GM12878 (cell line): Measurements from ENCODE around the gene SLC38A2. TPM values are rescaled to one million over a fixed set of nuclear protein-coding genes. Genes with fewer than 3 reads are reported as not detected.
A peak's percentile ranks its signal among the peaks of the same experiment; 100 is the strongest.

Experiments used
- ATAC-seq: fragments of 200-7000 bp; cut with Tn5 transposase; 3 replicates; pipeline ENCODE4 v1.9.1; 2020; ENCODE audit warnings: mild to moderate bottlenecking, moderate library complexity
- BruUV-seq: library from RNA; stranded (reverse); fragments of 400-500 nt; replicated peaks from 2 replicates; lab custom pipeline; 2021; lab: Mats Ljungman, UMichigan
- CTCF ChIA-PET: fragments of 300-600 bp; sonication (Branson Sonifier 250); formaldehyde crosslinking; extraction: SDS; loops from one replicate; lab custom pipeline; 2021; ENCODE audit warnings: inconsistent platforms; lab: Yijun Ruan, JAX
- POLR2A ChIA-PET: fragments of 350-600 bp; formaldehyde crosslinking; extraction: SDS; loops from one replicate; lab custom pipeline; 2021; ENCODE audit warnings: inconsistent platforms; lab: Charles Lee
- RAD21 ChIA-PET: fragments of 300-600 bp; sonication (Branson Sonifier 250); formaldehyde crosslinking; loops from one replicate; lab custom pipeline; 2023; ENCODE audit warnings: antibody characterized with exemption; ENCODE audit not compliant: unreplicated experiment; lab: Charles Lee
- SMC1A ChIA-PET: fragments of 300-600 bp; sonication (Branson Sonifier 250); formaldehyde crosslinking; loops from one replicate; lab custom pipeline; 2023; ENCODE audit not compliant: unreplicated experiment, uncharacterized antibody; lab: Charles Lee
- DNase-seq: peaks from one replicate; pipeline ENCODE4 v3.0.0-alpha.2; 2011; ENCODE audit warnings: low read depth, low spot score
- FAIRE-seq: peaks from 3 replicates; lab custom pipeline; 2011; peaks lifted over from hg19 to GRCh38; lab: Jason Lieb, UNC
- H2AFZ ChIP-seq: 2 replicates; pipeline ENCODE4 v1.6.0; 2011; ENCODE audit warnings: low read depth, low read length, control low read depth; ENCODE audit not compliant: control insufficient read depth
- H3K27ac ChIP-seq: 2 replicates; pipeline ENCODE4 v1.5.1; 2011; ENCODE audit warnings: control low read depth; ENCODE audit not compliant: control insufficient read depth, insufficient read depth
- H3K27me3 ChIP-seq, 2 experiments: replicated peaks in 1 of 2; 2 replicates each; pipeline versions ENCODE4 v1.6.0 to v1.6.1; 2011; ENCODE audit warnings: low read length in 1 of 2; ENCODE audit not compliant: control insufficient read depth in 2 of 2, insufficient read depth in 2 of 2
- H3K36me3 ChIP-seq, 2 experiments: 2 replicates each; pipeline ENCODE4 v1.5.1; 2011; ENCODE audit warnings: low read length in 1 of 2; ENCODE audit not compliant: control insufficient read depth in 2 of 2, insufficient read depth in 2 of 2
- H3K4me1 ChIP-seq: 2 replicates; pipeline ENCODE4 v1.6.1; 2011; ENCODE audit warnings: mild to moderate bottlenecking, low read length, moderate library complexity, mixed read lengths; ENCODE audit not compliant: control insufficient read depth, insufficient read depth
- H3K4me2 ChIP-seq: 2 replicates; pipeline ENCODE4 v1.6.0; 2011; ENCODE audit warnings: control low read depth; ENCODE audit not compliant: control insufficient read depth, insufficient read depth
- H3K4me3 ChIP-seq: fragments of 200-600 bp; sonication (generic); 2 replicates; pipeline ENCODE4 v1.5.1; 2016
- H3K79me2 ChIP-seq: 2 replicates; pipeline ENCODE4 v1.6.0; 2011; ENCODE audit warnings: low read length; ENCODE audit not compliant: control insufficient read depth, insufficient read depth
- H3K9ac ChIP-seq: 2 replicates; pipeline ENCODE4 v1.8.0; 2011; ENCODE audit warnings: low read length, control low read depth, mixed read lengths; ENCODE audit not compliant: control insufficient read depth, insufficient read depth
- H3K9me3 ChIP-seq: replicated peaks from 3 replicates; pipeline ENCODE4 v1.5.1; 2011; ENCODE audit warnings: mild to moderate bottlenecking, low read length; ENCODE audit not compliant: control insufficient read depth, insufficient read depth
- H4K20me1 ChIP-seq: 2 replicates; pipeline ENCODE4 v1.6.0; 2011; ENCODE audit not compliant: control insufficient read depth, insufficient read depth
- ATF7 ChIP-seq: fragments of 450-650 bp; IDR thresholded peaks from 2 replicates; pipeline ENCODE4 v1.6.1; 2016; ENCODE audit warnings: low read depth, mild to moderate bottlenecking
- BACH1 ChIP-seq: fragments of 450-650 bp; IDR thresholded peaks from 2 replicates; pipeline ENCODE4 v1.6.1; 2017; ENCODE audit warnings: mild to moderate bottlenecking, borderline replicate concordance
- CTCF ChIP-seq, 3 experiments: IDR thresholded peaks in 2 of 3; conservative IDR thresholded peaks in 1 of 3; 2 replicates each; pipeline ENCODE4 v1.5.1; 2011; ENCODE audit warnings: low read depth in 3 of 3, low read length in 3 of 3, mild to moderate bottlenecking in 3 of 3, control low read depth in 2 of 3, moderate library complexity in 2 of 3, inconsistent platforms in 1 of 3, mixed read lengths in 1 of 3; ENCODE audit not compliant: control insufficient read depth in 2 of 3, insufficient read depth in 1 of 3; ENCODE audit errors: extremely low read depth in 1 of 3
- SMC3 ChIP-seq: IDR thresholded peaks from 2 replicates; pipeline ENCODE4 v1.6.1; 2011; ENCODE audit warnings: low read length, improper control_type of control experiment, borderline replicate concordance
- WGBS: methylation state at CpG from one replicate; pipeline ENCODE4 v1.1.6; 2016; ENCODE audit warnings: low lambda C conversion rate; ENCODE audit not compliant: insufficient replicate concordance, insufficient coverage; ENCODE audit errors: missing lambda C conversion rate; 5-methylcytosine and 5-hydroxymethylcytosine counted together
- in situ Hi-C: fragments of 300-500 bp; cut with MboI; formaldehyde crosslinking; loops from 9 replicates; pipeline ENCODE4 v1.14.3; 2018; ENCODE audit warnings: mixed read lengths
- intact Hi-C: fragments of 100-400 bp; cut with micrococcal nuclease; formaldehyde crosslinking; loops from one replicate; pipeline ENCODE4 v1.14.2; 2022; ENCODE audit not compliant: unreplicated experiment
- polyA plus RNA-seq, 11 experiments: library from polyadenylated mRNA; depleted of rRNA in 4 of 11; unstranded in 6 of 11; stranded (reverse) in 5 of 11; fragments of >200 nt; fragmentation: Nextera tagmentation in 4 of 11; fragmentation: Illumina TruSeq in 1 of 11; extraction: Ambion mirVana in 4 of 11; extraction: Trizol in 1 of 11; gene quantifications; 1 replicate in 1 of 11; 2 replicates in 10 of 11; pipeline versions ENCODE4 v1.2.1 to v1.2.3, GENCODE V29; 2011 to 2016; ENCODE audit warnings: inconsistent platforms in 2 of 11, missing spikeins in 2 of 11, low read depth in 1 of 11
- total RNA-seq, 4 experiments: library from RNA; depleted of rRNA in 3 of 4; stranded (reverse); fragments of >200 nt in 3 of 4; fragmentation: Illumina TruSeq in 1 of 4; extraction: Trizol in 1 of 4; gene quantifications; 2 replicates each; pipeline versions ENCODE4 v1.2.1 to v1.2.3, GENCODE V29; 2013 to 2021

SLC38A2 gene
- total and polyA plus RNA-seq, 10 of the 15 experiments (the other 5 are each of a cell fraction or from before 2014, with no cell fraction given): 36.2 to 118 (median 79.8) TPM

- DNase-seq (no peak), FAIRE-seq (peak; percentile 35)
- TF ChIP-seq ATF7 (no peak), CTCF (IDR thresholded peaks at IDR 0.05 in 2 of 3, conservative IDR thresholded peaks at IDR 0.05 in 1 of 3; ENCODE audit: control insufficient read depth in 2 of 3, extremely low read depth in 1 of 3, insufficient read depth in 1 of 3, low read depth in 3 of 3, low read length in 3 of 3) (peak in 2 of 3 experiments; percentile 21 to 32; a peak in 3 of 6 replicates), SMC3 (peak; percentile 19; the same call in 1 of the 2 replicates), BACH1 (no peak)
- TF ChIP-seq, all 136 proteins: peak for 2
- peak; percentile 35; the same call in 2 of the 3 replicates for ATAC-seq
- 85% methylated on average over 5 of the region's 5 CpGs for WGBS
- ChIA-PET POLR2A (no interaction called here), SMC1A (interaction anchor here (0.6 to 1.1 kb wide), 7 partner anchors 8 to 307 kb away, joined by 3 read pairs; no protein-coding TSS in a partner anchor), RAD21 (no interaction called here), CTCF (interaction anchor here (0.7 to 1.3 kb wide), 8 partner anchors 9 to 320 kb away, joined by 3 to 6 read pairs (median 3); no protein-coding TSS in a partner anchor)
- H3K36me3 ChIP-seq: peaks cover 2 to 7% of the 10 kb centered on the region in 2 experiments; a peak in 2 of 4 replicates
- no peak overlapping the region for H3K27ac ChIP-seq
- no peak overlapping the region for H3K4me2 ChIP-seq
- intact Hi-C loops: no loop called here
- H3K9ac ChIP-seq: no peak overlapping the region
- H3K9me3 ChIP-seq: no peaks in the 10 kb centered on the region
- H4K20me1 ChIP-seq: no peaks in the 10 kb centered on the region
- BruUV-seq: no TSS peak
- no peaks in the 10 kb centered on the region for H3K79me2 ChIP-seq
- H3K4me3 ChIP-seq: no peak overlapping the region
- H3K27me3 ChIP-seq: no peaks in the 10 kb centered on the region
- in situ Hi-C loops: loop anchor here (5.0 kb wide), 1 partner anchor 313 kb away; no protein-coding TSS in a partner anchor
- H3K4me1 ChIP-seq: no peaks in the 10 kb centered on the region
- H2AFZ ChIP-seq: no peak overlapping the region
Measured at GRCh38 chr12:46354111-46354801, 18.3 kb downstream of the SLC38A2 start.
